ENCODE measurements around the gene S100A14. TPM values are rescaled to one million over a fixed set of nuclear protein-coding genes. Genes with fewer than 3 reads are reported as not detected.

The S100A14 gene
- total and polyA plus RNA-seq, 2 of the 4 experiments (the other 2 are of a cell fraction), result 0.10 TPM; not detected in 1

- Histone ChIP-seq H3K9ac (ENCODE audit: low read depth, low read length) (no peak overlapping the region), H3K79me1 (ENCODE audit: low read depth in 1 of 2, low read length in 2 of 2) (peaks cover under 1 to 30% of the 10 kb centered on the region in 2 experiments; a peak in 3 of 4 replicates), H2BK5ac (ENCODE audit: low read depth, low read length, poor library complexity, severe bottlenecking) (no peak overlapping the region), H4K20me1 (ENCODE audit: insufficient read depth, low read length) (peaks cover 4% of the 10 kb centered on the region; the same call in 1 of the 2 replicates), H3K9me1 (ENCODE audit: insufficient read depth, low read length) (peaks cover 10% of the 10 kb centered on the region), H3K4me3 (ENCODE audit: insufficient read depth, low read depth, low read length) (no peak overlapping the region), H4K91ac (ENCODE audit: insufficient read depth, low read depth, low read length) (no peak overlapping the region), H4K8ac (ENCODE audit: low read depth in 2 of 2, low read length in 2 of 2) (0 out of 4 replicates have a peak overlapping the region, but pooled peaks of 1 of the 2 experiments have one; percentile 51), H3K4ac (ENCODE audit: low read depth, low read length) (no peak overlapping the region), H3K27me3 (ENCODE audit: control insufficient read depth, insufficient read depth, low read length) (no peaks in the 10 kb centered on the region), H3K36me3 (ENCODE audit: control insufficient read depth, insufficient read depth, low read length) (peaks cover 21% of the 10 kb centered on the region), H3K27ac (ENCODE audit: insufficient read depth, low read length) (no peak overlapping the region), H3K18ac (ENCODE audit: low read depth, low read length) (no peak overlapping the region), H2BK15ac (ENCODE audit: low read depth, low read length) (no peak overlapping the region), H2AK5ac (ENCODE audit: low read depth, low read length) (no peak overlapping the region), H2BK120ac (ENCODE audit: low read depth, low read length) (no peak overlapping the region), H2BK20ac (ENCODE audit: low read depth, low read length) (no peak overlapping the region), H3K56ac (ENCODE audit: extremely low read depth, insufficient read depth, low read length) (no peak overlapping the region), H2AK9ac (replicated peaks; ENCODE audit: low read depth, low read length, poor library complexity) (no peak overlapping the region), H4K5ac (ENCODE audit: low read depth, low read length) (no peak overlapping the region), H3K4me2 (ENCODE audit: low read depth, low read length) (no peak overlapping the region), H3K23ac (ENCODE audit: low read depth, low read length) (no peak overlapping the region), H3K14ac (replicated peaks; ENCODE audit: low read depth, low read length) (no peak overlapping the region), H2AFZ (replicated peaks; ENCODE audit: low read length, poor library complexity) (no peak overlapping the region), H3K4me1 (ENCODE audit: control insufficient read depth, insufficient read depth, low read length) (peaks cover 6% of the 10 kb centered on the region), H3K9me3 (ENCODE audit: control insufficient read depth, insufficient read depth, low read length) (no peaks in the 10 kb centered on the region)
- 0 out of 2 replicates have a peak, but pooled peaks have one; percentile 6 for ATAC-seq (ENCODE audit: low read depth)
- WGBS, 2 experiments (ENCODE audit: extremely low coverage in 2 of 2, insufficient read length in 1 of 2), result 80% methylated on average over 1 of the region's 10 CpGs; no CpG with 5 or more reads in 1 of the 2 experiments
- ChIA-PET CTCF (no interaction called here), POLR2A (ENCODE audit: unreplicated experiment) (interaction anchor here (0.5 to 0.6 kb wide), 2 partner anchors 40 to 53 kb away, joined by 3 read pairs; no protein-coding TSS in a partner anchor)
- TF ChIP-seq MAFK (IDR thresholded peaks at IDR 0.05; ENCODE audit: low read depth, low read length), result no peak
- no peak for TF ChIP-seq MXI1 (IDR thresholded peaks at IDR 0.05; ENCODE audit: borderline replicate concordance, low read depth, low read length)
- TF ChIP-seq SMC3 (IDR thresholded peaks at IDR 0.05; ENCODE audit: low read depth, low read length), result no peak
- TF ChIP-seq ELK1 (IDR thresholded peaks at IDR 0.05; ENCODE audit: borderline replicate concordance, low read depth, low read length), result no peak
- intact Hi-C loops (cut with micrococcal nuclease) (no loop called here), dilution Hi-C loops (cut with HindIII; ENCODE audit: low sequenced_read_pairs, unreplicated experiment) (no loop called here), in situ Hi-C loops (cut with MboI; ENCODE audit: low sequenced_read_pairs) (loop anchor here (10.0 kb wide), 1 partner anchor 133 kb away; no protein-coding TSS in a partner anchor)
- DNase-seq, result no peak
- no TSS peak for BruUV-seq (replicated peaks)
Observed at GRCh38 chr1:153648000-153648643, 32.0 kb upstream of the S100A14 start.
